Fibroblast of the aortic adventitia (primary cell): ENCODE results near the gene GRB10. TPM values are rescaled to one million over a fixed set of nuclear protein-coding genes. Genes with fewer than 3 reads are reported as not detected.

ENCODE experiments used
- DNase-seq: peaks from one replicate; pipeline ENCODE4 v3.0.0-alpha.2; 2010; ENCODE audit warnings: low read depth
- H3K4me3 ChIP-seq: 2 replicates; pipeline ENCODE4 v1.5.1; 2011; ENCODE audit warnings: low read depth, mild to moderate bottlenecking, control low read depth, low read length, moderate library complexity
- total RNA-seq: library from RNA; depleted of rRNA; stranded (reverse); fragments of >200 nt; gene quantifications from 2 replicates; pipeline ENCODE4 v1.2.3, GENCODE V29; 2012; ENCODE audit warnings: low replicate concordance
- TF ChIP-seq, protein P1 (sequence below): IDR thresholded peaks from 2 replicates; pipeline ENCODE4 v1.5.1; 2011; ENCODE audit warnings: mild to moderate bottlenecking, low read length, control low read depth, inconsistent platforms; ENCODE audit not compliant: insufficient read depth

Gene GRB10
- total RNA-seq, 1 donor: 39.1 TPM

GRCh38 chr7:50684011-50684712, 98.5 kb downstream of the GRB10 start:
- no peak overlapping the region for H3K4me3 ChIP-seq
- TF ChIP-seq, protein P1, sequence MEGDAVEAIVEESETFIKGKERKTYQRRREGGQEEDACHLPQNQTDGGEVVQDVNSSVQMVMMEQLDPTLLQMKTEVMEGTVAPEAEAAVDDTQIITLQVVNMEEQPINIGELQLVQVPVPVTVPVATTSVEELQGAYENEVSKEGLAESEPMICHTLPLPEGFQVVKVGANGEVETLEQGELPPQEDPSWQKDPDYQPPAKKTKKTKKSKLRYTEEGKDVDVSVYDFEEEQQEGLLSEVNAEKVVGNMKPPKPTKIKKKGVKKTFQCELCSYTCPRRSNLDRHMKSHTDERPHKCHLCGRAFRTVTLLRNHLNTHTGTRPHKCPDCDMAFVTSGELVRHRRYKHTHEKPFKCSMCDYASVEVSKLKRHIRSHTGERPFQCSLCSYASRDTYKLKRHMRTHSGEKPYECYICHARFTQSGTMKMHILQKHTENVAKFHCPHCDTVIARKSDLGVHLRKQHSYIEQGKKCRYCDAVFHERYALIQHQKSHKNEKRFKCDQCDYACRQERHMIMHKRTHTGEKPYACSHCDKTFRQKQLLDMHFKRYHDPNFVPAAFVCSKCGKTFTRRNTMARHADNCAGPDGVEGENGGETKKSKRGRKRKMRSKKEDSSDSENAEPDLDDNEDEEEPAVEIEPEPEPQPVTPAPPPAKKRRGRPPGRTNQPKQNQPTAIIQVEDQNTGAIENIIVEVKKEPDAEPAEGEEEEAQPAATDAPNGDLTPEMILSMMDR: no peak
- no peak for DNase-seq

GRCh38 chr7:50682573-50682972, 100.1 kb downstream of the GRB10 start:
- H3K4me3 ChIP-seq: no peak overlapping the region
- no peak for DNase-seq
- TF ChIP-seq, protein P1: no peak

DNA sequence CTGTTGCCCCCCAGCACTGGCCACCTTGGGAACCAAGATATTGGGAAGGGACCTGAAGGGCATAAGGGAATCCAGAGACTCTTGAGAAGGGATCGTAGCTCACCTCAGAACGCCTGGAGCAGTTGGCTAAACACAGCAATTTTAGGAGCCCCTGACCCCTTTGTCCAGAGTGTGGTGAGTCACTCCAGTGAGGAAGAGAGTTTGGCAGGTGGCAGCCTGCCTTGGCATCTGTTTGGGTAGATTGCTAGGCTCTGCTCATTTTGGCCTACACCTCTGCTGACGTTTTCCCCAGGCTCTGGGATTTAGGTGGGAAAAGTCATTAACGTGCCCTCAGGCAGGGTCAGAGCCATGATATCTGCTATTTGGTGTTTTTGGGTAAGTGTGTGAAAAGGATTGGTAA, 100.6 kb downstream of the GRB10 start:
- no peak overlapping the region for H3K4me3 ChIP-seq
- TF ChIP-seq, protein P1: no peak
- DNase-seq: peak; percentile 16

- H3K4me3 ChIP-seq: no peak overlapping the region
- TF ChIP-seq, protein P1: no peak
- no peak for DNase-seq
Measured at GRCh38 chr7:50681432-50682045, 101.2 kb downstream of the GRB10 start.

- TF ChIP-seq, protein P1: peak; percentile 23
- DNase-seq: peak; percentile 57
Measured at GRCh38 chr7:50679218-50680007, 103.3 kb downstream of the GRB10 start.

GRCh38 chr7:50678586-50678985, 104.1 kb downstream of the GRB10 start:
- no peak for DNase-seq
- H3K4me3 ChIP-seq: no peak overlapping the region
- TF ChIP-seq, protein P1: no peak

More at GRCh38 chr7:50679218-50680007, 103.3 kb downstream of the GRB10 start:
- H3K4me3 ChIP-seq: no peak overlapping the region
